ENCODE measurements around the gene HNRNPH2. TPM values are rescaled to one million over a fixed set of nuclear protein-coding genes. Genes with fewer than 3 reads are reported as not detected.
A peak's percentile ranks its signal among the peaks of the same experiment; 100 is the strongest.

Gene HNRNPH2
- total and polyA plus RNA-seq, 9 of the 15 experiments (the other 6 are each of a cell fraction or from before 2014, with no cell fraction given) = 40.0 to 130 (median 60.3) TPM

DNA sequence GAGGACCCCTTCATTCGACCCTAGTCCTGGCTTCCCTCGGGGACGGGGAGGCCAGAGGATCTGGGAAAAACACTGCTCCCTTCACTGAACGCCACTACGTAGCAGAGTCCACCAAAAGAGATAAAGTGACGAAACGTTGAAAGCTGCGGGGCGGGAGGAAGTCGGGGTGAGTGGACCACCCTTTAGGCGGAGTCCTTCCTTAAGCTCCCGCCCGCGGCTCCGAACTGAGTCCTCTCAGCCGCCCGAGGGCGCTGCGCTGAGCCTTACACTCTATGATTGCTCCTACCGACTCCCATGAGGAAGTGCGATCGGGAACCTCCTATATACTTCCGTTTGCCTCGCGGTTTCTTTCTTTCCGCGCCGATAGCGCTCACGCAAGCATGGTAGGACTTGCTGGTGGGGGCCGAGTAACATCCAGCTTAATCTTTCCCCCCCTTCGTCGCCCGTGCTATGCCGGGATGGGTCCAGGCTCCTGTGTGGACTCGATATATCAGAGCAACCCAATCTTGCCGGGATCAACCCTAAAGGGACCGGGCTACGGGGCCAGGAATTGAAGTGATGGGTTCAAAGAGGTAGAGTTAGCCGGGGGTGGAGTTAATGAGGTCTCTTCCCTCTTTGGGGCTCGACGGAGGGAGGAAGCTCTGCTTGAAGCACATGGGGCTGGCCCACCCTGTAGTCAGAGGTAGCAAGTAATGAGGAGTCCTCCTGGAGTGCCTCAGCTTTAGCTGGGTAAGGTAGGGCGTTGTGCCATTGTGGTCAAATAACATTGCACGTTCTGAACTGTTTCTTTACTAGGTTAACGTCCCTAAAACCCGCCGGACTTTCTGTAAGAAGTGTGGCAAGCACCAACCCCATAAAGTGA lies 17.1 kb upstream of the HNRNPH2 start, which contains the start of gene RPL36A (continued):
- TF ChIP-seq POLR2H (tag; IDR thresholded peaks at IDR 0.05; ENCODE audit: low read depth) (peak; percentile 97), TEAD2 (tag; IDR thresholded peaks at IDR 0.05) (no peak), ZNF239 (CRISPR knock-in tag; IDR thresholded peaks at IDR 0.05) (no peak), NUFIP1 (IDR thresholded peaks at IDR 0.05; ENCODE audit: partially characterized antibody) (no peak), SAP30 (IDR thresholded peaks at IDR 0.05; ENCODE audit: borderline replicate concordance, insufficient read depth, low read depth, low read length, poor library complexity, severe bottlenecking) (no peak), ZNF699 (CRISPR knock-in tag; IDR thresholded peaks at IDR 0.05; ENCODE audit: insufficient replicate concordance) (no peak), ARNT (IDR thresholded peaks at IDR 0.05) (peak in 1 of 2 experiments; percentile 52; a peak in 1 of 4 replicates), ZNF133 (CRISPR knock-in tag; IDR thresholded peaks at IDR 0.05) (no peak)
- TF ChIP-seq, protein P1, sequence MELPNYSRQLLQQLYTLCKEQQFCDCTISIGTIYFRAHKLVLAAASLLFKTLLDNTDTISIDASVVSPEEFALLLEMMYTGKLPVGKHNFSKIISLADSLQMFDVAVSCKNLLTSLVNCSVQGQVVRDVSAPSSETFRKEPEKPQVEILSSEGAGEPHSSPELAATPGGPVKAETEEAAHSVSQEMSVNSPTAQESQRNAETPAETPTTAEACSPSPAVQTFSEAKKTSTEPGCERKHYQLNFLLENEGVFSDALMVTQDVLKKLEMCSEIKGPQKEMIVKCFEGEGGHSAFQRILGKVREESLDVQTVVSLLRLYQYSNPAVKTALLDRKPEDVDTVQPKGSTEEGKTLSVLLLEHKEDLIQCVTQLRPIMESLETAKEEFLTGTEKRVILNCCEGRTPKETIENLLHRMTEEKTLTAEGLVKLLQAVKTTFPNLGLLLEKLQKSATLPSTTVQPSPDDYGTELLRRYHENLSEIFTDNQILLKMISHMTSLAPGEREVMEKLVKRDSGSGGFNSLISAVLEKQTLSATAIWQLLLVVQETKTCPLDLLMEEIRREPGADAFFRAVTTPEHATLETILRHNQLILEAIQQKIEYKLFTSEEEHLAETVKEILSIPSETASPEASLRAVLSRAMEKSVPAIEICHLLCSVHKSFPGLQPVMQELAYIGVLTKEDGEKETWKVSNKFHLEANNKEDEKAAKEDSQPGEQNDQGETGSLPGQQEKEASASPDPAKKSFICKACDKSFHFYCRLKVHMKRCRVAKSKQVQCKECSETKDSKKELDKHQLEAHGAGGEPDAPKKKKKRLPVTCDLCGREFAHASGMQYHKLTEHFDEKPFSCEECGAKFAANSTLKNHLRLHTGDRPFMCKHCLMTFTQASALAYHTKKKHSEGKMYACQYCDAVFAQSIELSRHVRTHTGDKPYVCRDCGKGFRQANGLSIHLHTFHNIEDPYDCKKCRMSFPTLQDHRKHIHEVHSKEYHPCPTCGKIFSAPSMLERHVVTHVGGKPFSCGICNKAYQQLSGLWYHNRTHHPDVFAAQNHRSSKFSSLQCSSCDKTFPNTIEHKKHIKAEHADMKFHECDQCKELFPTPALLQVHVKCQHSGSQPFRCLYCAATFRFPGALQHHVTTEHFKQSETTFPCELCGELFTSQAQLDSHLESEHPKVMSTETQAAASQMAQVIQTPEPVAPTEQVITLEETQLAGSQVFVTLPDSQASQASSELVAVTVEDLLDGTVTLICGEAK (IDR thresholded peaks at IDR 0.05) = peak; percentile 84
- TF ChIP-seq, protein P1 (CRISPR knock-in tag; IDR thresholded peaks at IDR 0.05) = no peak
- TF ChIP-seq, protein P2, sequence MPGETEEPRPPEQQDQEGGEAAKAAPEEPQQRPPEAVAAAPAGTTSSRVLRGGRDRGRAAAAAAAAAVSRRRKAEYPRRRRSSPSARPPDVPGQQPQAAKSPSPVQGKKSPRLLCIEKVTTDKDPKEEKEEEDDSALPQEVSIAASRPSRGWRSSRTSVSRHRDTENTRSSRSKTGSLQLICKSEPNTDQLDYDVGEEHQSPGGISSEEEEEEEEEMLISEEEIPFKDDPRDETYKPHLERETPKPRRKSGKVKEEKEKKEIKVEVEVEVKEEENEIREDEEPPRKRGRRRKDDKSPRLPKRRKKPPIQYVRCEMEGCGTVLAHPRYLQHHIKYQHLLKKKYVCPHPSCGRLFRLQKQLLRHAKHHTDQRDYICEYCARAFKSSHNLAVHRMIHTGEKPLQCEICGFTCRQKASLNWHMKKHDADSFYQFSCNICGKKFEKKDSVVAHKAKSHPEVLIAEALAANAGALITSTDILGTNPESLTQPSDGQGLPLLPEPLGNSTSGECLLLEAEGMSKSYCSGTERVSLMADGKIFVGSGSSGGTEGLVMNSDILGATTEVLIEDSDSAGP (CRISPR knock-in tag; IDR thresholded peaks at IDR 0.05) = no peak

Measured in K562 (cell line).